GM12892 (cell line): ENCODE measurements around the gene LIMA1.
"Not testable (repeated sequence)": the region's sequence is repeated elsewhere in the genome, so short reads cannot be mapped to it uniquely, and the experiment has no call there.

Experiments used
- DNase-seq: peaks from one replicate; pipeline ENCODE4 v3.0.0; 2011; ENCODE audit not compliant: insufficient read length
- FAIRE-seq: peaks from 2 replicates; lab custom pipeline; 2011; peaks lifted over from hg19 to GRCh38; lab: Jason Lieb, UNC
- POLR2A ChIP-seq: IDR thresholded peaks from 2 replicates; pipeline ENCODE4 v1.6.1; 2011; ENCODE audit warnings: low read depth, low read length, control low read depth
- POLR2AphosphoS5 ChIP-seq: IDR thresholded peaks from 2 replicates; pipeline ENCODE4 v1.6.1; 2011; ENCODE audit warnings: low read depth, low read length, control low read depth
- TAF1 ChIP-seq: IDR thresholded peaks from 2 replicates; pipeline ENCODE4 v1.6.1; 2011; ENCODE audit warnings: low read depth, mild to moderate bottlenecking, control low read depth, low read length, borderline replicate concordance

Gene LIMA1

GRCh38 chr12:50276912-50277671 is 6.2 kb downstream of the LIMA1 start:
- DNase-seq: no peak
- FAIRE-seq: no peak

GRCh38 chr12:50276068-50276467 is 7.3 kb downstream of the LIMA1 start:
- no peak for FAIRE-seq

More at GRCh38 chr12:50276912-50277671, 6.2 kb downstream of the LIMA1 start:
- TF ChIP-seq TAF1 (no peak), POLR2AphosphoS5 (no peak), POLR2A (no peak)

GRCh38 chr12:50275556-50275955 is 7.8 kb downstream of the LIMA1 start:
- TF ChIP-seq POLR2AphosphoS5 (no peak), POLR2A (no peak), TAF1 (no peak)
- DNase-seq (no peak), FAIRE-seq (no peak)

More at GRCh38 chr12:50276068-50276467, 7.3 kb downstream of the LIMA1 start:
- no peak for DNase-seq
- TF ChIP-seq POLR2AphosphoS5 (no peak), TAF1 (no peak), POLR2A (no peak)

GRCh38 chr12:50275127-50275526 is 8.2 kb downstream of the LIMA1 start:
- not testable (repeated sequence) for FAIRE-seq, DNase-seq

- no peak for DNase-seq
- FAIRE-seq: no peak
- no peak for TF ChIP-seq POLR2A
- no peak for TF ChIP-seq POLR2AphosphoS5
- TF ChIP-seq TAF1: no peak
These were observed 11.5 kb downstream of the LIMA1 start for GRCh38 chr12:50271724-50272247.

- DNase-seq (no peak), FAIRE-seq (no peak)
- TF ChIP-seq POLR2A: no peak
- TF ChIP-seq POLR2AphosphoS5: no peak
- TF ChIP-seq TAF1: no peak
These were observed 14.8 kb downstream of the LIMA1 start for GRCh38 chr12:50268482-50268881.

- TF ChIP-seq TAF1: no peak
- TF ChIP-seq POLR2A: no peak
- TF ChIP-seq POLR2AphosphoS5: no peak
- FAIRE-seq: no peak
- no peak for DNase-seq
These were observed 17.4 kb downstream of the LIMA1 start for GRCh38 chr12:50265770-50266524.

GRCh38 chr12:50263832-50264231 is 19.5 kb downstream of the LIMA1 start:
- DNase-seq (no peak), FAIRE-seq (no peak)
- TF ChIP-seq POLR2AphosphoS5 (no peak), TAF1 (no peak), POLR2A (no peak)

GRCh38 chr12:50261654-50262053 is 21.7 kb downstream of the LIMA1 start:
- TF ChIP-seq POLR2AphosphoS5: no peak
- TF ChIP-seq TAF1: no peak
- TF ChIP-seq POLR2A: no peak
- DNase-seq: no peak
- no peak for FAIRE-seq

- FAIRE-seq: no peak
- TF ChIP-seq TAF1: no peak
- TF ChIP-seq POLR2AphosphoS5: no peak
- no peak for TF ChIP-seq POLR2A
- DNase-seq: no peak
These were observed 25.2 kb downstream of the LIMA1 start for GRCh38 chr12:50258167-50258551.

GRCh38 chr12:50257236-50258166 is 25.8 kb downstream of the LIMA1 start:
- no peak for FAIRE-seq
- no peak for DNase-seq
- TF ChIP-seq POLR2A (no peak), POLR2AphosphoS5 (no peak), TAF1 (no peak)
